Measurements from ENCODE around the gene PATZ1. TPM values are rescaled to one million over a fixed set of nuclear protein-coding genes. Genes with fewer than 3 reads are reported as not detected.

PATZ1 gene
- polyA plus RNA-seq, 1 of the 3 experiments (the other 2 are of a cell fraction): 21.8 TPM

DNA sequence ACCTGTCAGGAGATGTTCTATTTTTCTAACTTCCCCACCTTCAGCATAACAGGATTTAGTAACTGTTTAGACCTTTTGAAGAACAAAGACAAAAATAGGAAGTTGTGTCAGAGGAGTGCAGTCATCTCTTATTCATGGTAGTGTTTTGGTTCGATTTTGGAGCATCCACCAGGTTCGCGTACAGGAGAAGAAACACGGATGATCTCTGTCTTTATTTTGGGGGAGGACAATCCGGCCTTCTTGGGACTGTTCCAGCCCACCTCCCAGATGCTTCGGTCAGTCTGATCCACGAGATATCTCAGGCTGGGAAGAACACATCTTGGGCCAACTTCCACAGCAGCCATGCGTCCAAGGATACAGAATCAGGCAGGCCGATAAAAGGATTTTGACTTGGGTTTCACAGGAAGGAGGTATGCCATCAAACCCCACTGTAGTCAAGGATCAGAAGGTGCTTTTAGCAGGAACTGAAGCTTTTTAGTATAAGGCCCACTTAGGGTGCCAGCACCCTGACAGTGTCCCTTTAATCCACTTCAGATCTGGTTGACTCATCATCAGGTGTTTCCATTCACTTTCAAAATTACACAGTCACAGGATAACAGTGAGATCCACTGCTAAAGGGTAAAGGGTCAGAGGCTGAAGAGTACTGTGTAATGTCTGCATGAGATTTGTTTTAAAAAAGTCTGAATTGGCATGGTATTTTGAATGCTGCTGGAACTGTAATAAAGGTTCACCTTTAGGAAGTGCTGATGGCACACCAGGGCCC, 16.5 kb downstream of the PATZ1 start:
- Histone ChIP-seq H3K4me1 (ENCODE audit: control insufficient read depth in 1 of 2, insufficient read depth in 2 of 2, low read depth in 1 of 2, low read length in 1 of 2) (no peaks in the 10 kb centered on the region), H3K27me3 (ENCODE audit: insufficient read depth) (no peaks in the 10 kb centered on the region), H2AFZ (ENCODE audit: low read depth) (no peak overlapping the region), H3K79me2 (ENCODE audit: insufficient read depth) (peaks cover 23% of the 10 kb centered on the region), H3K27ac (ENCODE audit: low read depth in 2 of 2, low read length in 1 of 2) (no peak overlapping the region), H3K4me3 (ENCODE audit: low read depth in 2 of 2, low read length in 1 of 2) (no peak overlapping the region), H3K9me3 (no peaks in the 10 kb centered on the region), H3K4me2 (no peak overlapping the region), H3K36me3 (replicated peaks in 1 of 2; ENCODE audit: control insufficient read depth in 1 of 2, insufficient read depth in 2 of 2, low read length in 1 of 2) (peaks cover 55 to 85% of the 10 kb centered on the region in 2 experiments), H3K9ac (no peak overlapping the region), H3F3A (replicated peaks; ENCODE audit: insufficient read depth) (peaks cover 16% of the 10 kb centered on the region), H4K20me1 (ENCODE audit: insufficient read depth) (peaks cover under 1% of the 10 kb centered on the region; the same call in 1 of the 2 replicates), H3K9me2 (no peaks in the 10 kb centered on the region)
- no peak for DNase-seq
- POLR2A ChIA-PET: no interaction called here
- CTCF ChIA-PET: interaction anchor here (1.6 to 2.1 kb wide), 2 partner anchors 15 to 16 kb away, joined by 6 read pairs; no protein-coding TSS in a partner anchor
- 85% methylated on average over 8 of the region's 9 CpGs for WGBS (ENCODE audit: low lambda C conversion rate)
- no peak for TF ChIP-seq FOSL2 (IDR thresholded peaks at IDR 0.05; ENCODE audit: borderline replicate concordance, low read depth)
- no peak for TF ChIP-seq NRF1 (IDR thresholded peaks at IDR 0.05; ENCODE audit: low read depth, low read length)
- no peak for TF ChIP-seq EZH2phosphoT487 (IDR thresholded peaks at IDR 0.05; ENCODE audit: borderline replicate concordance, low read depth)
- no peak for TF ChIP-seq GABPA (IDR thresholded peaks at IDR 0.05; ENCODE audit: low read depth)
- TF ChIP-seq JUND (IDR thresholded peaks at IDR 0.05): no peak
- no peak for TF ChIP-seq TCF12 (IDR thresholded peaks at IDR 0.05)
- TF ChIP-seq, protein P1, sequence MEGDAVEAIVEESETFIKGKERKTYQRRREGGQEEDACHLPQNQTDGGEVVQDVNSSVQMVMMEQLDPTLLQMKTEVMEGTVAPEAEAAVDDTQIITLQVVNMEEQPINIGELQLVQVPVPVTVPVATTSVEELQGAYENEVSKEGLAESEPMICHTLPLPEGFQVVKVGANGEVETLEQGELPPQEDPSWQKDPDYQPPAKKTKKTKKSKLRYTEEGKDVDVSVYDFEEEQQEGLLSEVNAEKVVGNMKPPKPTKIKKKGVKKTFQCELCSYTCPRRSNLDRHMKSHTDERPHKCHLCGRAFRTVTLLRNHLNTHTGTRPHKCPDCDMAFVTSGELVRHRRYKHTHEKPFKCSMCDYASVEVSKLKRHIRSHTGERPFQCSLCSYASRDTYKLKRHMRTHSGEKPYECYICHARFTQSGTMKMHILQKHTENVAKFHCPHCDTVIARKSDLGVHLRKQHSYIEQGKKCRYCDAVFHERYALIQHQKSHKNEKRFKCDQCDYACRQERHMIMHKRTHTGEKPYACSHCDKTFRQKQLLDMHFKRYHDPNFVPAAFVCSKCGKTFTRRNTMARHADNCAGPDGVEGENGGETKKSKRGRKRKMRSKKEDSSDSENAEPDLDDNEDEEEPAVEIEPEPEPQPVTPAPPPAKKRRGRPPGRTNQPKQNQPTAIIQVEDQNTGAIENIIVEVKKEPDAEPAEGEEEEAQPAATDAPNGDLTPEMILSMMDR (IDR thresholded peaks at IDR 0.05): no peak
- no peak for TF ChIP-seq GATA2 (CRISPR knock-in tag; IDR thresholded peaks at IDR 0.05)
- TF ChIP-seq EP300 (IDR thresholded peaks at IDR 0.05; ENCODE audit: borderline replicate concordance in 1 of 2, low read depth in 1 of 2, low read length in 1 of 2): no peak
- no peak for TF ChIP-seq RAD21 (IDR thresholded peaks at IDR 0.05; ENCODE audit: low read length)

DNA sequence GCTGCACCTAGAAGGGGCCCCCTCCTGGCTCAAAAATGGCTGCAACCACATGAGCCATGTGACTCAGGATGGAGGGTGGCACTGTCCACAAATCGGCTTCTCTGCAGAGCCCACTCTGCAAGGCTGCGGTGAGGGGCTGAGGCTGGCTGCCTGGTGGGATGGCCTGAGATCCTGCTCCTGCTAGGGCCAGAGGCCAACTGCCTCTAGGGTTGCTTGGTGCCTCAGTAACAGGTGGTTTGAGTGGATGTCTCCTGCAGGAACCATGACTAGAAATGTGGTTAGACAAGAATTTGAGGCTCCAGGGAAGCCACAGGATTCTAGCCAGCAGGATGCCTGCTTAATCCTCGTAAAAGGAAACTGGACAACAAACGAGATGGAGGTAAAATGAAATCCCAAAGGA, 17.1 kb downstream of the PATZ1 start:
- POLR2A ChIA-PET: no interaction called here
- Histone ChIP-seq H3F3A (replicated peaks; ENCODE audit: insufficient read depth) (peaks cover 16% of the 10 kb centered on the region), H3K9ac (no peak overlapping the region), H3K4me3 (ENCODE audit: low read depth in 2 of 2, low read length in 1 of 2) (no peak overlapping the region), H3K36me3 (replicated peaks in 1 of 2; ENCODE audit: control insufficient read depth in 1 of 2, insufficient read depth in 2 of 2, low read length in 1 of 2) (peaks cover 49 to 78% of the 10 kb centered on the region in 2 experiments), H3K9me2 (no peaks in the 10 kb centered on the region), H3K27ac (ENCODE audit: low read depth in 2 of 2, low read length in 1 of 2) (no peak overlapping the region), H3K4me1 (ENCODE audit: control insufficient read depth in 1 of 2, insufficient read depth in 2 of 2, low read depth in 1 of 2, low read length in 1 of 2) (no peaks in the 10 kb centered on the region), H2AFZ (ENCODE audit: low read depth) (no peak overlapping the region), H3K9me3 (no peaks in the 10 kb centered on the region), H3K79me2 (ENCODE audit: insufficient read depth) (peaks cover 23% of the 10 kb centered on the region), H3K4me2 (no peak overlapping the region), H4K20me1 (ENCODE audit: insufficient read depth) (no peaks in the 10 kb centered on the region), H3K27me3 (ENCODE audit: insufficient read depth) (no peaks in the 10 kb centered on the region)
- CTCF ChIA-PET: interaction anchor here (1.6 kb wide), 1 partner anchor 15 kb away, joined by 6 read pairs; no protein-coding TSS in a partner anchor
- WGBS (ENCODE audit: low lambda C conversion rate): 90% methylated on average over 4 of the region's 4 CpGs
- DNase-seq: no peak
- TF ChIP-seq, protein P2, sequence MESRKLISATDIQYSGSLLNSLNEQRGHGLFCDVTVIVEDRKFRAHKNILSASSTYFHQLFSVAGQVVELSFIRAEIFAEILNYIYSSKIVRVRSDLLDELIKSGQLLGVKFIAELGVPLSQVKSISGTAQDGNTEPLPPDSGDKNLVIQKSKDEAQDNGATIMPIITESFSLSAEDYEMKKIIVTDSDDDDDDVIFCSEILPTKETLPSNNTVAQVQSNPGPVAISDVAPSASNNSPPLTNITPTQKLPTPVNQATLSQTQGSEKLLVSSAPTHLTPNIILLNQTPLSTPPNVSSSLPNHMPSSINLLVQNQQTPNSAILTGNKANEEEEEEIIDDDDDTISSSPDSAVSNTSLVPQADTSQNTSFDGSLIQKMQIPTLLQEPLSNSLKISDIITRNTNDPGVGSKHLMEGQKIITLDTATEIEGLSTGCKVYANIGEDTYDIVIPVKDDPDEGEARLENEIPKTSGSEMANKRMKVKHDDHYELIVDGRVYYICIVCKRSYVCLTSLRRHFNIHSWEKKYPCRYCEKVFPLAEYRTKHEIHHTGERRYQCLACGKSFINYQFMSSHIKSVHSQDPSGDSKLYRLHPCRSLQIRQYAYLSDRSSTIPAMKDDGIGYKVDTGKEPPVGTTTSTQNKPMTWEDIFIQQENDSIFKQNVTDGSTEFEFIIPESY (IDR thresholded peaks at IDR 0.05; ENCODE audit: borderline replicate concordance, low read depth): no peak

Data from SK-N-SH (cell line).